Measurements from ENCODE around the gene TLX1. TPM values are rescaled to one million over a fixed set of nuclear protein-coding genes. Genes with fewer than 3 reads are reported as not detected.
A peak's percentile ranks its signal among the peaks of the same experiment; 100 is the strongest.

The TLX1 gene
- polyA plus RNA-seq, 2 of the 4 experiments (the other 2 are of a cell fraction): 0.06 TPM; not detected in 1

- TF ChIP-seq REST (IDR thresholded peaks at IDR 0.05) (no peak), FOSL2 (IDR thresholded peaks at IDR 0.05) (no peak), FOSL2 (CRISPR knock-in tag; IDR thresholded peaks at IDR 0.05) (no peak), TFCP2L1 (CRISPR knock-in tag; IDR thresholded peaks at IDR 0.05) (no peak), EHF (CRISPR knock-in tag; IDR thresholded peaks at IDR 0.05) (no peak), RNF2 (IDR thresholded peaks at IDR 0.05; ENCODE audit: borderline replicate concordance, low read depth) (no peak), ZC3H11A (IDR thresholded peaks at IDR 0.05) (no peak), BHLHE40 (IDR thresholded peaks at IDR 0.05; ENCODE audit: low read depth, low read length) (no peak)
These were observed 19.6 kb upstream of the TLX1 start (continued) for GRCh38 chr10:101111547-101111946.

- H3K9me3 ChIP-seq: no peaks in the 10 kb centered on the region
- 29% methylated on average over 12 of the region's 12 CpGs for WGBS (ENCODE audit: missing lambda C conversion rate)
- no peak overlapping the region for H3K4me3 ChIP-seq
- FAIRE-seq (no peak), DNase-seq (ENCODE audit: low read depth in 1 of 2, low spot score in 1 of 2) (no peak), ATAC-seq (0 out of 6 replicates have a peak, but pooled peaks of 1 of the 2 experiments have one; percentile 25)
- H3K4me1 ChIP-seq: peaks cover 10% of the 10 kb centered on the region
- peak overlapping the region; percentile 43; the same call in 2 of the 3 replicates for H3K4me2 ChIP-seq
- no peak for TF ChIP-seq HMGXB4 (CRISPR knock-in tag; IDR thresholded peaks at IDR 0.05; ENCODE audit: borderline replicate concordance)
- TF ChIP-seq MAZ (IDR thresholded peaks at IDR 0.05; ENCODE audit: borderline replicate concordance, low read depth, low read length): no peak
- no peak for TF ChIP-seq MYC (IDR thresholded peaks at IDR 0.05; ENCODE audit: borderline replicate concordance, low read length)
- TF ChIP-seq CHD2 (IDR thresholded peaks at IDR 0.05; ENCODE audit: low read length, partially characterized antibody): no peak
- TF ChIP-seq JUN (IDR thresholded peaks at IDR 0.05): no peak
- no peak for TF ChIP-seq RARB (CRISPR knock-in tag; IDR thresholded peaks at IDR 0.05)
- TF ChIP-seq FOXS1 (CRISPR knock-in tag; IDR thresholded peaks at IDR 0.05): no peak
- no peak for TF ChIP-seq HOXB13 (CRISPR knock-in tag; IDR thresholded peaks at IDR 0.05; ENCODE audit: low read depth)
- TF ChIP-seq ELK1 (IDR thresholded peaks at IDR 0.05; ENCODE audit: low read depth, low read length): no peak
- TF ChIP-seq NFE2L2 (conservative IDR thresholded peaks at IDR 0.05; ENCODE audit: low read length): no peak
- TF ChIP-seq BHLHE40 (IDR thresholded peaks at IDR 0.05; ENCODE audit: low read depth, low read length): no peak
- no peak for TF ChIP-seq ATOH8 (CRISPR knock-in tag; IDR thresholded peaks at IDR 0.05; ENCODE audit: low read depth)
- TF ChIP-seq CHD4 (IDR thresholded peaks at IDR 0.05; ENCODE audit: borderline replicate concordance): no peak
- TF ChIP-seq PHF8 (IDR thresholded peaks at IDR 0.05; ENCODE audit: borderline replicate concordance, low read depth): no peak
- TF ChIP-seq SMC3 (IDR thresholded peaks at IDR 0.05): no peak
- no peak for TF ChIP-seq KDM1A (IDR thresholded peaks at IDR 0.05; ENCODE audit: low read depth)
- H3K27ac ChIP-seq: 0 out of 6 replicates have a peak overlapping the region, but pooled peaks of 1 of the 2 experiments have one; percentile 13
- CTCF ChIA-PET: interaction anchor here (0.6 to 3.3 kb wide), 3 partner anchors 10 to 29 kb away, joined by 3 to 18 read pairs (median 11); no protein-coding TSS in a partner anchor
- POLR2A ChIA-PET: no interaction called here
These were observed 18.1 kb upstream of the TLX1 start for GRCh38 chr10:101112799-101113594.

All from A549 (cell line).